ENCODE measurements around the gene SUSD4. TPM values are rescaled to one million over a fixed set of nuclear protein-coding genes. Genes with fewer than 3 reads are reported as not detected.

Gene SUSD4
- total and polyA plus RNA-seq, 9 of the 15 experiments (the other 6 are each of a cell fraction or from before 2014, with no cell fraction given) = 0.06 to 1.7 (median 0.09) TPM; not detected in 4

DNA sequence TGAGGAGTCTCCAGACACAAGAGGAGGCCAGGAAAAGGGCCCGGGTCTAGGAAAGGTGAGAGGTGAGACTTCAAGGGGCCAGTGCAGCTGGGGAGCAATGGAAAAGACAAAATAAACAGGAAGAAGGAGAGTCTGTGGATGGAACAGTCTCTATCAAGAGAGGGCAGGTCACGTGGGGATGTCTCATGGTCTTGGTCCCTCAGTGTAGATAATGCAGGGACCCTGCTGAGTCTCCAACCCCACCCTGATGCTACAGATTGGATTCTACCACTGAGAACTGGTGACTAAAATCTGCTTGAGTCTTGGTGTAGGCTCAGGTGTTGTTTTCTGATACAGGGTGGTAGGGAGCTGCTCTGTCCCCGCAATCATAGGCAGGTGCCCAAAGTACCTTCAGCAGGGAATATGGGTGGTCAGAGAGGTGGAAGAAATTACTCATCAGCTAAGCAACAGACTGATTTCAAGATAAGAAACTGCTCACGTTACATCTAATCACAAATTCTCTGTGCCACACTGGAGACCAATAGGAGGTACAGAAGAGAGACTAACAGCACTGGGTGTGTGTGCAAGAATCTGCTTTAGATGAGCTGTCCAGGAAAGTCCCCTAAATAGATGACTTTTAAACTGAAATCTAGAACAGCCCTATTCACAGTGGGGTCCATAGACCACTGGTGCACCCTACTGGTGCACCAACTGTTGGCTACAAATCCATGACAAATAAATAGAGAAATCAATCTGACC is 119.4 kb downstream of the SUSD4 start (continued):
- TF ChIP-seq, protein P1, sequence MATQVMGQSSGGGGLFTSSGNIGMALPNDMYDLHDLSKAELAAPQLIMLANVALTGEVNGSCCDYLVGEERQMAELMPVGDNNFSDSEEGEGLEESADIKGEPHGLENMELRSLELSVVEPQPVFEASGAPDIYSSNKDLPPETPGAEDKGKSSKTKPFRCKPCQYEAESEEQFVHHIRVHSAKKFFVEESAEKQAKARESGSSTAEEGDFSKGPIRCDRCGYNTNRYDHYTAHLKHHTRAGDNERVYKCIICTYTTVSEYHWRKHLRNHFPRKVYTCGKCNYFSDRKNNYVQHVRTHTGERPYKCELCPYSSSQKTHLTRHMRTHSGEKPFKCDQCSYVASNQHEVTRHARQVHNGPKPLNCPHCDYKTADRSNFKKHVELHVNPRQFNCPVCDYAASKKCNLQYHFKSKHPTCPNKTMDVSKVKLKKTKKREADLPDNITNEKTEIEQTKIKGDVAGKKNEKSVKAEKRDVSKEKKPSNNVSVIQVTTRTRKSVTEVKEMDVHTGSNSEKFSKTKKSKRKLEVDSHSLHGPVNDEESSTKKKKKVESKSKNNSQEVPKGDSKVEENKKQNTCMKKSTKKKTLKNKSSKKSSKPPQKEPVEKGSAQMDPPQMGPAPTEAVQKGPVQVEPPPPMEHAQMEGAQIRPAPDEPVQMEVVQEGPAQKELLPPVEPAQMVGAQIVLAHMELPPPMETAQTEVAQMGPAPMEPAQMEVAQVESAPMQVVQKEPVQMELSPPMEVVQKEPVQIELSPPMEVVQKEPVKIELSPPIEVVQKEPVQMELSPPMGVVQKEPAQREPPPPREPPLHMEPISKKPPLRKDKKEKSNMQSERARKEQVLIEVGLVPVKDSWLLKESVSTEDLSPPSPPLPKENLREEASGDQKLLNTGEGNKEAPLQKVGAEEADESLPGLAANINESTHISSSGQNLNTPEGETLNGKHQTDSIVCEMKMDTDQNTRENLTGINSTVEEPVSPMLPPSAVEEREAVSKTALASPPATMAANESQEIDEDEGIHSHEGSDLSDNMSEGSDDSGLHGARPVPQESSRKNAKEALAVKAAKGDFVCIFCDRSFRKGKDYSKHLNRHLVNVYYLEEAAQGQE (IDR thresholded peaks at IDR 0.05; ENCODE audit: borderline replicate concordance) = peak; percentile 28
- TF ChIP-seq, protein P1 (CRISPR knock-in tag; IDR thresholded peaks at IDR 0.05; ENCODE audit: low read depth) = no peak
- TF ChIP-seq MYC (IDR thresholded peaks at IDR 0.05; ENCODE audit: low read depth, low read length) = peak; percentile 13; the same call in 1 of the 2 replicates
- no peak for TF ChIP-seq MYC (CRISPR knock-in tag; IDR thresholded peaks at IDR 0.05; ENCODE audit: borderline replicate concordance, low read depth)
- no peak for TF ChIP-seq ZNF121 (CRISPR knock-in tag; conservative IDR thresholded peaks at IDR 0.05)
- TF ChIP-seq BRF1 (IDR thresholded peaks at IDR 0.05; ENCODE audit: borderline replicate concordance, extremely low read depth, insufficient read length) = no peak
- peak; percentile 80 for TF ChIP-seq RAD51 (IDR thresholded peaks at IDR 0.05; ENCODE audit: borderline replicate concordance, low read depth)
- no peak for TF ChIP-seq ZNF232 (CRISPR knock-in tag; IDR thresholded peaks at IDR 0.05)
- TF ChIP-seq, protein P2, sequence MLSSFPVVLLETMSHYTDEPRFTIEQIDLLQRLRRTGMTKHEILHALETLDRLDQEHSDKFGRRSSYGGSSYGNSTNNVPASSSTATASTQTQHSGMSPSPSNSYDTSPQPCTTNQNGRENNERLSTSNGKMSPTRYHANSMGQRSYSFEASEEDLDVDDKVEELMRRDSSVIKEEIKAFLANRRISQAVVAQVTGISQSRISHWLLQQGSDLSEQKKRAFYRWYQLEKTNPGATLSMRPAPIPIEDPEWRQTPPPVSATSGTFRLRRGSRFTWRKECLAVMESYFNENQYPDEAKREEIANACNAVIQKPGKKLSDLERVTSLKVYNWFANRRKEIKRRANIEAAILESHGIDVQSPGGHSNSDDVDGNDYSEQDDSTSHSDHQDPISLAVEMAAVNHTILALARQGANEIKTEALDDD (IDR thresholded peaks at IDR 0.05) = peak; percentile 55; the same call in 1 of the 2 replicates
- TF ChIP-seq CBFA2T3 (IDR thresholded peaks at IDR 0.05) = peak; percentile 60
- TF ChIP-seq ZNF408 (CRISPR knock-in tag; IDR thresholded peaks at IDR 0.05; ENCODE audit: low read depth) = no peak
- TF ChIP-seq ATF7 (IDR thresholded peaks at IDR 0.05) = peak; percentile 42; the same call in 1 of the 2 replicates
- TF ChIP-seq, protein P3, sequence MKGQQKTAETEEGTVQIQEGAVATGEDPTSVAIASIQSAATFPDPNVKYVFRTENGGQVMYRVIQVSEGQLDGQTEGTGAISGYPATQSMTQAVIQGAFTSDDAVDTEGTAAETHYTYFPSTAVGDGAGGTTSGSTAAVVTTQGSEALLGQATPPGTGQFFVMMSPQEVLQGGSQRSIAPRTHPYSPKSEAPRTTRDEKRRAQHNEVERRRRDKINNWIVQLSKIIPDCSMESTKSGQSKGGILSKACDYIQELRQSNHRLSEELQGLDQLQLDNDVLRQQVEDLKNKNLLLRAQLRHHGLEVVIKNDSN (CRISPR knock-in tag; IDR thresholded peaks at IDR 0.05) = peak; percentile 88
- TF ChIP-seq ZNF324 (CRISPR knock-in tag; IDR thresholded peaks at IDR 0.05) = no peak
- TF ChIP-seq, protein P4, sequence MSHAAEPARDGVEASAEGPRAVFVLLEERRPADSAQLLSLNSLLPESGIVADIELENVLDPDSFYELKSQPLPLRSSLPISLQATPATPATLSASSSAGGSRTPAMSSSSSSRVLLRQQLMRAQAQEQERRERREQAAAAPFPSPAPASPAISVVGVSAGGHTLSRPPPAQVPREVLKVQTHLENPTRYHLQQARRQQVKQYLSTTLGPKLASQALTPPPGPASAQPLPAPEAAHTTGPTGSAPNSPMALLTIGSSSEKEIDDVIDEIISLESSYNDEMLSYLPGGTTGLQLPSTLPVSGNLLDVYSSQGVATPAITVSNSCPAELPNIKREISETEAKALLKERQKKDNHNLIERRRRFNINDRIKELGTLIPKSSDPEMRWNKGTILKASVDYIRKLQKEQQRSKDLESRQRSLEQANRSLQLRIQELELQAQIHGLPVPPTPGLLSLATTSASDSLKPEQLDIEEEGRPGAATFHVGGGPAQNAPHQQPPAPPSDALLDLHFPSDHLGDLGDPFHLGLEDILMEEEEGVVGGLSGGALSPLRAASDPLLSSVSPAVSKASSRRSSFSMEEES (CRISPR knock-in tag; IDR thresholded peaks at IDR 0.05) = peak; percentile 93

Data from K562 (cell line).